Left colon (tissue), 2 donors: ENCODE measurements around the gene GALNT3. TPM values are rescaled to one million over a fixed set of nuclear protein-coding genes. Genes with fewer than 3 reads are reported as not detected.

ENCODE experiments used
- ATAC-seq: fragments of 200-7000 bp; cut with Tn5 transposase; one replicate; pipeline ENCODE4 v1.9.1; 2020; ENCODE audit warnings: mild to moderate bottlenecking, moderate library complexity
- DNase-seq, 2 donors: peaks; one replicate each; pipeline ENCODE4 v3.0.0-alpha.2; 2020
- intact Hi-C, 2 donors: fragments of 100-400 bp; cut with DNase I in 1 of 2; cut with micrococcal nuclease in 1 of 2; formaldehyde crosslinking; loops; one replicate each; pipeline versions ENCODE4 v1.11.2 to v1.14.0; 2022; cut with DNase I, micrococcal nuclease
- total RNA-seq, 2 donors: library from RNA; stranded (reverse); fragmentation: NEBNext Ultra II Directional; extraction: Animal tissue kit (Norgen Biotek cat#: 25700); gene quantifications; one replicate each; pipeline ENCODE4 v1.2.1, GENCODE V29; 2021
- donor health status: DM: no; HTN: no; CAD: no.
- donor health status: DM: yes; HTN: yes; CAD: no.

Gene GALNT3
- total RNA-seq, 2 donors from 2014 or later, result 88.6 to 96.3 TPM

DNA sequence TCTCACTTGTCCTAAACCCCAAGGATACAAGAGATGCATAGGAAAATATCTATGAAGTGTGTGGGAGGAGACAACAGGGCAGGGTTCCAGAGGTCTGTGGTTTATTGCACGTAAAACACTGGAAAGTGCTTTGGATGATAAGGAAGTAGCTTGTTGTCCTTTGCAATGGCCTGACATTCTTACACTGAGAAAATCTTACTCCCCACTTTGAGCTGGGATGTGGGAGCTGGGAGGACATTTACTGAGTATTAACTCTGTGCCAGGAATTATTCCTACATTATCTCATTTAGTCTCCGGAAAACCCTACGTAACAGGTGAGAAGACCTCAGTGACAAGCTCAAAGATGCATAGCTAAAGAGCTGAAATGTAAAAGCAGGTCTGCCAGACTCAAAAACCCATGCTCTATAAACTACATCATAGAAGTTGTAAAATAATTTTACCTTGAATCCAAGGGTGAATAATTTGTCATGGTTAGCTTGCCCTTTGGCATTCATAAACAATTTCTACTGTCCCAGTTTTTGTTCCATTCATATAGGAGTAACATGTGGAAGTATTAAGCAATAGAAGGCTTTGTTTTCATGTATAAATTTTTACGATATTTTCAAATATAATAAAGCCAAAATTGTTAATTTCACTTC lies 9.2 kb upstream of the GALNT3 start:
- DNase-seq, result peak; percentile 64 to 65
- intact Hi-C loops, result no loop called here
- ATAC-seq, result peak; percentile 97

DNA sequence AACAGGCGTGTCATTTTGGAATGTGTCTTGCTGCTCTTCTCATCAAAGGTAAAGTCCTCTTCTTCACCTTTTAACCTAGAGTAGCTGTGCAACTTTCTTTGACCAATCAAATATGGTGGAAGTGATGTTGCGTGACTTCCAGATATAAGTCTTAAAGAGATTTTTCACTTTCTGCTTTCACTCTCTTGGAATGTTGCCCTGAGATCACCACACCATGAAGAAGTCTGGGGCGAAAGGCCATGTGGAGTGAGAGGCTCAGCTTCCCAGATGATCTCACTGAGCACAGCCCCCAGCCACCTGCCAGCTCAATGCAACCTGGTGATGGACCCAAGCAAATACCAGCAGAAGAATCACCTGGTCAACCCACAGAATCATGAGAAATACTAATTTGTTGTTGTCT lies 7.1 kb upstream of the GALNT3 start:
- ATAC-seq, result no peak
- no peak for DNase-seq
- intact Hi-C loops, result no loop called here

DNA sequence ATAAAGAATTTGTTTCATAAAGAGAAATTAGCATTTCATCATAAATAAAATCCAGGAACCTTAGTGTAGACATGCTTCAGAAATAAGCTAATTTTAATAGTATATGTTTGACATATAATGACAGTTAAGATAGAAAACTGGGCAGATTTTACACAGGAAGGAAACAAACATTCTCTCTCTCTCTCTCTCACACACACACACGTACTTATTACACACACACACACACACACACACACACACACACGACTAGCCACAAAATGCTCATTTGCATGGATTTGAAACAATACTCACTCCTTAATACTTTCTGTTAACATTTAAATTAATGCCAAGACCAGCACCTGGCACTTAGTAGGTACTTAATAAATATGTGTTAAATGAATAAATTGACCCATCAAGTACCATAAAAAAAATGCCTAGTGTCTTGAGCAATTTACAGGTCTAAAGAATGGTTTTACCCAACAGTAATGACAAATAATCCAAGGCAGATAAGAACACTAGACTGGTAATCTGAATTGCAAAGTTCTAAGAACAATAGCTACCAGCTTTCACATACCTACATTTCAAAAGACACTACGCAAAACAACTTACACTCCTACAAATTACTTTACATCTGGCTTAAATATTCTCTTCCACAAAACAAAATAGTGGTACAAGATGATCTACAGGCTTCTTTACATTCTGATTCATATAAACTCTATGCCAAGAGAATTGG lies 2.9 kb upstream of the GALNT3 start:
- intact Hi-C loops, result no loop called here
- DNase-seq (no peak), ATAC-seq (no peak)

DNA sequence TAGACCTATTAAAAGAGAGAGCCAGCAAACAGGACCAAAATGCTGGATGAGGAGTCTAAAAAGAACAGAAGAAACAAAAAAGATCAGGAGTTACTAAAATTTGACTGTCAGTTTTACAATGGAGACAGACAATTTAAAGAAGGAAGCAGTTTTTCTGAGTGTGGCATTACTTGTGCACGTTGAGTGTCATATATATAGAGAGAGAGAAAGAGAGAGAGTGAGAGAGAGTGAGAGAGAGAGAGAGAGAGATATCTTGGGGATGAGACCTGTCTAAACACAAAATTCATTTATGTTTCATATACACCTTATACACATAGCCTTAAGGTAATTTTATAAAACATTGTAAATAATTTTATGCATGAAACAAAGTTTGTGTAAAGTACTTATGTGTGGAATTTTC lies 2.1 kb upstream of the GALNT3 start:
- DNase-seq (no peak), ATAC-seq (no peak)
- intact Hi-C loops, result no loop called here

DNA sequence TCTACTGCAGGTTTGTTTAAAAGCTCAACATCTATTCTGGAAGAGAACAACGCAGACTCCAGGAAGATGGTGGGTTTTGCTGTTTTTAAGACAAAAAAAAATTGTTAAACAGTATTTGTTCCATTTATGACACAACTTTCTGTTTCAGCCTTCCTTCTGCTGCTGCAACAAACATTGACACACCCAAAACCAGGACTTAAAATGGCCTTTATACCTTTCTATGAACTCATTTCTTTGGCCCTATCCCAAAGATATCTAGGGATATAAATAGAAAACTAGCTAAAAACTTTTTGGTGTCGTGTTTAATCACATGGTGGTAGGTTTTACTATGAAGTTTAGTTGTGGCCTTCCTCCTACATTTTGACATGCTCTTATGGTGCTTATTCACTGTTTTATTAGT lies 964 bp upstream of the GALNT3 start:
- peak; percentile 54 for ATAC-seq
- no peak for DNase-seq
- intact Hi-C loops, result no loop called here

DNA sequence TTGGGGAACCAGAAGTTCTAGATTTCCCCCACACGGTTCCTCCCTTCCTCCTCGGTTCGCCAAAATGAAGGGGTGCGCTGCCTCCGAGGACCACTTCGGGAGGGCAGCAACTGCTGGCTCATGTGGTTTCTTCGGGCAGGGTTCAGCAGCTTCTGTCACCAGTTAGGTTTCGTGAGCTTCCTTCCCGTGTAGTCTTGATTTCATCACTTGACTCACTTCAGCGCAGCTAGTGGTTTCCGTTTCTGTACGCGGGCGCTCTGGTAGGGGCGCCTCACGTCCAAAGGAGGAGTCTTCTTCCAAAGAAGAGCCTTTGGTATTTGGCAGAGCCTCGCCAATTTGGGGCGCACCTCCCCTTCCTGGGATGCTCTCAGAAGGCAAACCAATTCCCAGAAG lies 485 bp upstream of the GALNT3 start:
- ATAC-seq, result peak; percentile 51
- intact Hi-C loops, result no loop called here
- peak; percentile 62 to 63 for DNase-seq

DNA sequence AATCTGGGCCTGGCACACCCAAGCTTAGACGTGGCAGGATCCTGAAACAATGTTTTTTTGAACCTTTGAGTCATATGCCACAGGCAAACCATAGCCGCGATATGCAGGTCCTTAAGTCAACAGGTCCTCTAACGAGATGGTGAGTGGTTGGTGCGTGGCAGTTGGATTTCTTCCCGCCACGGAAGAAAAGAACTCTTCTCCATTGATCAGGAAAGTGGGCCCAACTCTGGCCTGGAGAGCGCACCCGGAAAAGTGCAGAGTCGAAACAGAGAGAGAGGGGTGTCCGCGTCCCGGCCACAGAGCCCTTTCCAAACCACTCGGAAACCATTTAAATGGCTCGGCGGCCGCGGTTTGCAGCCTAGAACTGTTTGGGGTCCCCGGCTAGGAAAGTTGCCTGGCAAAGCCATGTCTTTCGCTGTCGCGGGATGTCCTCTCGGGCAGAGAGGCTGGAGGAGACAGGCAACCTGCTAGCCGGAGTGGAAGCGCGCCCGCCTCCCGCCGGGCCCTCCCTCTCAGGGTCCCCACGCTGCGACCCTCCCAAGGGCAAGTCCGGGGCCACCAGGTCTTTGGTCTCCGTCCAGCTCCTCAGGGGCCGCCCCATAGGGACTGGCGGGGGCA lies 777 bp downstream of the GALNT3 start:
- ATAC-seq (peak; percentile 53), DNase-seq (peak; percentile 54 to 58)
- intact Hi-C loops, result no loop called here

DNA sequence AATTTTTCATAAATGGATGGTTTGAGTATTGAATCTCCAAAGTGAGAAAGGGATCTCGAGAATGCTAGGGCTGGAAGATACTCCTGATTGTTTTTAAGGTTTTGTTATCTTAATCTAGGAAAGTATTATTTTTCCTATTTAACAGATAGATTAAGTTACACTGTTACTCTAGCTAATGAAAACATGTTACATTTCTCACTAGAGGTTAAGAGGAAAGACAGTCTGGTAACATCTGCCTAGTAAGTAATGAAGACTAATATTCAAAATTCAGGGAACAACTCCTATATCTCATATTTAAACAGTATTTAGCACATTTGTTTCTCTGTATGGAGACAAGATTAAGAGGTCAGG lies 2.0 kb downstream of the GALNT3 start:
- DNase-seq (no peak), ATAC-seq (no peak)
- intact Hi-C loops, result no loop called here

DNA sequence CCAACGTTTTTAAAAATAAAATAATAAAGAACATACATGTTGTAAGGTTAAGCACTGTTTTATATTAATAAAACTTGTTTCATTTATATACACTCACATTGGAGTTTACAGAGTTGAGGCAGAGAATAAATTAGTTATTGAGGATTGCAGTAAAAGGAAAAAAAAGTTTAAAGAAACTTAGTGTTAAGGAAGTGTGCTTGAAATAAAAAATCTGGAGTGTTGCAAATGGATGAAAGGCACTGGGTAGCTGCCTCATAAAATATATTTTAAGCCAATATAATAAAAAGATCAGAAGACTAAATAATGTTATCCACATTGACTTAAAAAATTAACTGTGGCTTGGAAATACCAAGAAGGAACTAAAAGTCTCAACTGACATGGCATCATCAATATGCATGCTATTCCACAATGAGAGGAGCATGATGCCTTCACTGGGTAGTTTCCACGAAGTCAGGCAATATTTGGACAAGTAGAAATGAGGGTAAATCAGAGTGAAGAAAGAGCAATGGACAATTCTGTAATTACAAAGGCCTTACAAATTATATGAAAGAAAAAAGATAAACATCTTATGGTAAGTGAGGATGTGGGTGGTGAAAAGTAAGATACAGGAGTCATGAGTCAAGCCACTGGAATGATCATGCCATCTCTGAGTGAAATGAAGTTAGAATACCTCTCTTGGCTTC lies 2.5 kb downstream of the GALNT3 start:
- DNase-seq (no peak), ATAC-seq (no peak)
- intact Hi-C loops, result no loop called here

DNA sequence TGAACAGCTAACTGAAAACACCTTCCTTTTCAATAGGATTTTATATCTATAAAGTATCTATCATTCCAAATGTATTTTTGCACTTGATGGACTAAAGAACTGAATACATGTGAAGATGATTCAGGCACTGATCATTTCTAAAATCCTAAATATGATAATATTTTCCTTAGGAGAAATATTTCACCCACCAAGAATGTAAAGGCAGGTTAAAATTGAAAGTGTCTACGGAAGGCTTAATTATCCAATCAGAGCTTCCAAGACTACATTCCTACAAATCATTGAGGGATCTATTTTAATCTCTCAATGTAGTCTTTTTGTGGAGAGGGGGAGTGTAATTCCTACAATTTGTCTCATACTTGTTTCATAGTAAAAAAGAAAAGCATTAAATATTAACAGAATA lies 3.6 kb downstream of the GALNT3 start:
- ATAC-seq, result no peak
- DNase-seq, result no peak
- intact Hi-C loops, result no loop called here

DNA sequence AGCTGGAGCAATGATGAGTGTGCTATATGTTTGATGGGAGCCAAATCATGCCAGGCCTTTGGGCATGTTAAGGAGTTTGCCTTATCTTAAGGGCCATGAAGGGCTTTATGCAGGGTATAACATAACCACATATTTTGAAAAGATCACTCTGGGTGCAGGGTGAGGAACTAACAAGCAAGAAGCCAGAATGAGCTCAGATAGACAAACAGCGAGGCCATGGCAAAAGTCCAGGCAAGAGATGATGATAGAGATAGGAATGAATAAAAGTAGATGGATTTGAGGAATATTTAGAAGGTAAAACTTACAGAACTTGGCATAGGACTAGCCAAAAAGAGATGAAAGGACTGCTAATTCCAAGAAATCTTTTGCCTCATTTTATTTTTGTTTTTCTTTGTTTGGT lies 6.7 kb downstream of the GALNT3 start:
- no peak for ATAC-seq
- intact Hi-C loops, result no loop called here

DNA sequence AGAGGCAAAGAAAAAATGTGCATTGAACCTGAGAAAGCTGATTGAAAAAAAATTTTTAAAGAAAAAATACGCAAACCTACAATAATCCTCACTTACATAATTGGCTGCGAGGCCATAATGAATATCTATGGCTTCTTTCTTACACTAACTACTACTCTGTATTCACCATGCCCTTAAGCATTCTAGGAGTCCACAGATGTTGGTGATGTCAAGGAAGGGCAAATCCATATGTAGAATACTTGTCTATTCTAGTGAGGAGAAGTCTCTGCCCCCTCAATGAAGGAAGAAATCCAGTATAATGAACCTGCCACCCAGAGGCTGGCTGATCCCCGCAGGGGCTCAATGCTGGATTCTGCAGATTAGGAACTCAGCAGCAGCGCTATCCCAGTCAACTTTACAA lies 14.3 kb downstream of the GALNT3 start:
- intact Hi-C loops, result no loop called here
- no peak for ATAC-seq
- DNase-seq, result no peak

More for the DNA sequence above, 6.7 kb downstream of the GALNT3 start:
- no peak for DNase-seq

DNA sequence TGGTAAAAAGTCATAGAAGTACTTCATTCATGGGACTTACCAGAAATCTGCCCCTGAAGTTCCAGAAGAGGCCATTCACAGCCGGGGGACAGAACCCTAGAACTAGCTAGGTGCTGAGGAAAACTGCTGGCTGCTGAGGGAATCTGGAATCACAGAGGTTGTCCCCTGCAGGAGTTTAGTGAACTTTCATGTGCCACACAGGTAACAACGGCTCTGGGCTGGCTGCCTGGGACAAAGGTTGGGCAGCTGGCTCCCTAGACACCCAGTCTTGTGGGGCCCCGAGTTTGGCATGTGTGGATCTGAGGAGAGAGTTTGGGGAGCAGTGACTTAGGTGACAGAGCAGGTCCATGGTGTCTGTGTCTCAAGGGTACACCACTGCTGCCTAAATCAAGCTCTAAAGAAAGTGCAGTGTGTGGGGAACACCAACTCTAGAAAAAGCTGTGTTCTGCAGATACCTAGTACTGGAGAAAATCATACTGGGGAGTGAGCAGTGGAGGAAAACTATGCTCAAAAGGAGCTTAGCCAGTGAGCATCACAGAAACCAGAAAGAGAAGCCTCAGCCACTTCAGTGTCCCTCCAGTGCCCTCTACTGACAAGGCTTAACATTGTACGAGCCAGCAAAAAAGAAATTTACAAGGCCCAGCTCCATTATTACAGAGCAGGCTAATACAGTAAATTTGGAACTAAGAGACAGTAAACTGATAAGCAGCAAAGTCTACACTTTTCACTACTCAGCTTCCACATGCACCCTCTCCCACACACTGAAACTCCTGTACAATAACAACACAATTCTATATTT lies 15.2 kb downstream of the GALNT3 start:
- ATAC-seq, result peak; percentile 70

DNA sequence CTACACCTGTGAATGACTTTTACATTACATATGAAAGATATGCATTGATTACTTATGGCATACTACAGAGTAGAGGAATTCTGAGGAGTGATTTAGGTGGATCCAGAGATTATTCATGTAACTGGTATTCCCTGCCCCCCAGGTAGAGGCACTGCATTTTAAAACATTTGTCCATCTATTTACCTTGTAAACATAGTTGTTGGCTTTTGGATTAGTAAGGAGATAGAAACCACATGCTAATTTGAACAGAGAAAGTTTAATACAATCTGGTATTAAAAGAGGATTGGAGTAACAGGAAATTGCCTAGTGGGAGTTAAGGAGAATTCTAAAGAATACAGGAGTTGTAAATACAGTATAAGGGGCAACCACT lies 15.9 kb downstream of the GALNT3 start:
- ATAC-seq (no peak), DNase-seq (no peak)
- intact Hi-C loops, result no loop called here

More for the DNA sequence above, 15.2 kb downstream of the GALNT3 start:
- DNase-seq, result no peak
- intact Hi-C loops, result no loop called here

DNA sequence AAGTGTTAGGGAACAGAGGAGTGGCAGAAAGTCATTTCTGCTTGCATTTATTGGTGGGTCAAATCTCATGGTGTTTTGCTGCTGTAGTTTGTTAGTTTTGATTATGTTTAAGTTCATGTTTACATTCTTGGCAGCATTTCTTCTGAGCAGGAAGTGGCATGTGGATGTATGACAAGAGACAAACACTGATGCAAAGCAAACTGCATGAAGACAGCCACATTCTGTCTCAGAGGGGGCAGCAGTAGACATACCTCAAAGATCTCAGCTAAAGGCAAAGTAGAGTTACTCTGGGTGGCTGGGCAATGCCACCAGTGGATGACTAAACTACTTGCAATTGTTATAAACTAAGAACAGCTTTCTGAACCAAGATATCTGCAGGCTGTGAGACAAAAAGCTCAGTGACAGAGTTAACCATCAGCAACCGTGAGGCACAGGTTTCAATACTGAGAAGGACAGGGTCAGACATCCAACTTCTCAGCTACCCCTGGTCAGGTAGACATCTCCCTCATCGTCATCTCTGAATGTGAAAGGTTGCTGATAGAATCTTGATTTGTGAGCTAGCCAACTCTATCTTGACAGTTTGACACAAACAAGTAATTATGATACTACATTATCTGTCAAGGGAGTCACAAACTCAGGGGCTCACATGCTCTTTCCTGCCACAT lies 16.4 kb downstream of the GALNT3 start:
- intact Hi-C loops, result no loop called here
- ATAC-seq (peak; percentile 46), DNase-seq (no peak)

DNA sequence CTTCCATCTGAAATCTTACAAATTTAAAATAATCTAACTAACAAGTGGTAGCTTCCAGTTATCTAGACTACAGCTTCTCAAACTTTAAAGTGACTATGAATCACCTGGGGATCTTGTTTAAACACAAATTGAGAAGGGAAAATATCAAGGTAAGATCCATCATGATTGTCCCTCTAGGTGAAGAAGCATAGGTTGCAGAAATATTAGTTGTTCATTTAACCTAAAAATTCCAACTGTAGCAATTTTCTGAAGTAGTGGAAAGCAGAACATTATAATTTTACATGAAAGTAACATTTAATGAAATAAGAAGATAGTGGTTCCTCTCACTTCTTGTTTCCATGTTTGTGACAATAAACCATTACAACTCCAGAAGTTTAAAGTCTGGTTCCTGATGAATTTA lies 17.3 kb downstream of the GALNT3 start:
- intact Hi-C loops, result no loop called here
- ATAC-seq, result no peak
- DNase-seq, result no peak

DNA sequence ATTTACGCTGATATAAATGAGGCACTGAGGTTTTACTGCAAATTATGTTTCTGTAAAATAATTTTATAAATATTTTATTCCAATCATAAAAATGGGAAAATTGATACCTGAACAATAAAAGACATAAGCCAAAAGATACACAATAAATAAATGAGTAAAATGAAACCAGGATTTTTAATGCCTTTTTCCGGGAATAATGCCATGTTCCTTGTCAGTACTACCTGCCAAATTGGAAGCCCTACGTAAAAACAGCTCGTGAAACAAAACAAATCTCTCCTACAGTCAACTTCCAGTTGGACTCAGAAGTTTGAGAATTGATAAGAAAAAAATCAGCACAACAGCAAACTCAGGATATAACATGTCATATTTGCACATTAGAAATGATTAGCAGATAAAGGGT lies 18.0 kb downstream of the GALNT3 start:
- DNase-seq, result no peak
- intact Hi-C loops, result no loop called here
- ATAC-seq, result no peak

DNA sequence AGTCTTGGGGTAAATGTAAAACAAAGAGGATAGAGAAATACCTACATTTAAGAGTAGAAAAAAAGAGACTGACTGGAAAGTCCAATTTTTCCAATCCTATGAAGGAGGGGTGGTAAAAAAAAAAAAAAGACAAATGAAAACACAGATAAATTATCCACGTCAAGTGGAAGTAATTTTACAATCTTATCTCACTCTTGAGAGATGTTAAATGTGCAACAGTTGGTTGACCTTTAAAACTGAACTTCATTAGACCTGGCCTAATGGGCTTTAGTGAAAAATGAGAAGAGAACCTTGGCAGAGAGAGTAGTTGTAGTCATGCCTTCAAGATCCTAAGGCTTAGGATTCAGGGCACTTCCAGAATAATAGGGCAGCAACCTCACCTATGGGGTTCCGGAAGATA lies 20.4 kb downstream of the GALNT3 start:
- DNase-seq, result no peak
- no peak for ATAC-seq
- intact Hi-C loops, result no loop called here

DNA sequence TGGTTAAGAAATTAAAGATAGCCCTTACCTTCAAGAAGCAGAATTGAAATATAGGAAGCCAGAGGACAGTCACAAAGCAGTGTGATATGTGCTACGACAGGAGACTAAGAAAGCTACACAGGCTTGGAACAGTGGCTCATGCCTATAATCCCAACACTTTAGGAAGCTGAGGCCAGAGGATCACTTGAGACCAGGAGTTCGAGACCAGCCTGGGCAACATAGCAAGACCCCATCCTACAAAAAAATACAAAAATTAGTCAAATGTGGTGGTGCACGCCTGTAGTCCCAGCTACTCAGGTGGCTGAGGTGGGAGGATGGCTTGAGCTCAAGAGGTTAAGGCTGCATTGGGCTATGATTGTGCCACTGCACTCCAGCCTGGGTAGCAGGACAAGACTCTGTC lies 21.9 kb downstream of the GALNT3 start:
- intact Hi-C loops, result no loop called here
- DNase-seq (no peak), ATAC-seq (no peak)
